ENCODE measurements around the gene ANKRD53.

Gene ANKRD53

GRCh38 chr2:70936979-70937811 is 41.2 kb upstream of the ANKRD53 start:
- Histone ChIP-seq H3K27ac (ENCODE audit: low read length) (no peak overlapping the region), H3K9ac (ENCODE audit: low read length) (no peak overlapping the region), H3K27me3 (ENCODE audit: low read depth, low read length) (peaks cover 9% of the 10 kb centered on the region), H4K20me1 (ENCODE audit: insufficient read depth, low read length) (no peaks in the 10 kb centered on the region), H3K4me1 (ENCODE audit: low read length) (no peaks in the 10 kb centered on the region), H2AFZ (ENCODE audit: low read depth, low read length) (no peak overlapping the region), H3K4me3 (ENCODE audit: low read length) (no peak overlapping the region), H3K79me2 (ENCODE audit: low read length) (no peaks in the 10 kb centered on the region), H3K9me3 (ENCODE audit: insufficient read depth, low read length) (no peaks in the 10 kb centered on the region), H3K36me3 (replicated peaks; ENCODE audit: low read depth, low read length) (no peaks in the 10 kb centered on the region), H3K4me2 (ENCODE audit: low read length) (no peak overlapping the region)
- TF ChIP-seq EZH2phosphoT487 (IDR thresholded peaks at IDR 0.05; ENCODE audit: low read depth) = no peak
- TF ChIP-seq CTCF (IDR thresholded peaks at IDR 0.05; ENCODE audit: low read depth, low read length) = no peak

- no peak for TF ChIP-seq CTCF (IDR thresholded peaks at IDR 0.05; ENCODE audit: low read depth, low read length)
- Histone ChIP-seq H2AFZ (ENCODE audit: low read depth, low read length) (no peak overlapping the region), H3K4me2 (ENCODE audit: low read length) (no peak overlapping the region), H3K27ac (ENCODE audit: low read length) (no peak overlapping the region), H3K36me3 (replicated peaks; ENCODE audit: low read depth, low read length) (no peaks in the 10 kb centered on the region), H3K27me3 (ENCODE audit: low read depth, low read length) (peaks cover 9% of the 10 kb centered on the region), H3K4me3 (ENCODE audit: low read length) (no peak overlapping the region), H3K9me3 (ENCODE audit: insufficient read depth, low read length) (no peaks in the 10 kb centered on the region), H3K9ac (ENCODE audit: low read length) (no peak overlapping the region), H3K4me1 (ENCODE audit: low read length) (no peaks in the 10 kb centered on the region), H4K20me1 (ENCODE audit: insufficient read depth, low read length) (no peaks in the 10 kb centered on the region), H3K79me2 (ENCODE audit: low read length) (no peaks in the 10 kb centered on the region)
Measured at GRCh38 chr2:70937866-70938585, 40.4 kb upstream of the ANKRD53 start.

GRCh38 chr2:70938586-70938950 is 39.9 kb upstream of the ANKRD53 start:
- Histone ChIP-seq H3K27me3 (ENCODE audit: low read depth, low read length) (peaks cover 9% of the 10 kb centered on the region), H3K4me3 (ENCODE audit: low read length) (no peak overlapping the region), H4K20me1 (ENCODE audit: insufficient read depth, low read length) (no peaks in the 10 kb centered on the region), H3K4me1 (ENCODE audit: low read length) (no peaks in the 10 kb centered on the region), H3K4me2 (ENCODE audit: low read length) (no peak overlapping the region), H2AFZ (ENCODE audit: low read depth, low read length) (no peak overlapping the region), H3K9me3 (ENCODE audit: insufficient read depth, low read length) (no peaks in the 10 kb centered on the region), H3K9ac (ENCODE audit: low read length) (no peak overlapping the region), H3K27ac (ENCODE audit: low read length) (no peak overlapping the region), H3K36me3 (replicated peaks; ENCODE audit: low read depth, low read length) (no peaks in the 10 kb centered on the region), H3K79me2 (ENCODE audit: low read length) (no peaks in the 10 kb centered on the region)
- TF ChIP-seq CTCF (IDR thresholded peaks at IDR 0.05; ENCODE audit: low read depth, low read length) = no peak
- no peak for TF ChIP-seq EZH2phosphoT487 (IDR thresholded peaks at IDR 0.05; ENCODE audit: low read depth)

GRCh38 chr2:70939001-70939838 is 39.2 kb upstream of the ANKRD53 start:
- no peaks in the 10 kb centered on the region for H4K20me1 ChIP-seq (ENCODE audit: insufficient read depth, low read length)
- no peak overlapping the region for H3K4me3 ChIP-seq (ENCODE audit: low read length)
- H3K4me1 ChIP-seq (ENCODE audit: low read length) = no peaks in the 10 kb centered on the region

More at GRCh38 chr2:70939001-70939838, 39.2 kb upstream of the ANKRD53 start:
- Histone ChIP-seq H2AFZ (ENCODE audit: low read depth, low read length) (no peak overlapping the region), H3K4me2 (ENCODE audit: low read length) (no peak overlapping the region), H3K9me3 (ENCODE audit: insufficient read depth, low read length) (no peaks in the 10 kb centered on the region), H3K79me2 (ENCODE audit: low read length) (no peaks in the 10 kb centered on the region), H3K9ac (ENCODE audit: low read length) (no peak overlapping the region), H3K36me3 (replicated peaks; ENCODE audit: low read depth, low read length) (no peaks in the 10 kb centered on the region), H3K27me3 (ENCODE audit: low read depth, low read length) (peaks cover 9% of the 10 kb centered on the region), H3K27ac (ENCODE audit: low read length) (no peak overlapping the region)
- no peak for TF ChIP-seq CTCF (IDR thresholded peaks at IDR 0.05; ENCODE audit: low read depth, low read length)
